GM18498 (cell line): ENCODE data around the gene PCDH18.
"Not testable (repeated sequence)": the region's sequence is repeated elsewhere in the genome, so short reads cannot be mapped to it uniquely, and the experiment has no call there.

Source experiments
- ATAC-seq: cut with Tn5 transposase; IDR thresholded peaks from one replicate; pipeline ENCODE4 v1.9.1; 2021; ENCODE audit warnings: mild to moderate bottlenecking, moderate library complexity; ENCODE audit not compliant: unreplicated experiment

Gene PCDH18, protein sequence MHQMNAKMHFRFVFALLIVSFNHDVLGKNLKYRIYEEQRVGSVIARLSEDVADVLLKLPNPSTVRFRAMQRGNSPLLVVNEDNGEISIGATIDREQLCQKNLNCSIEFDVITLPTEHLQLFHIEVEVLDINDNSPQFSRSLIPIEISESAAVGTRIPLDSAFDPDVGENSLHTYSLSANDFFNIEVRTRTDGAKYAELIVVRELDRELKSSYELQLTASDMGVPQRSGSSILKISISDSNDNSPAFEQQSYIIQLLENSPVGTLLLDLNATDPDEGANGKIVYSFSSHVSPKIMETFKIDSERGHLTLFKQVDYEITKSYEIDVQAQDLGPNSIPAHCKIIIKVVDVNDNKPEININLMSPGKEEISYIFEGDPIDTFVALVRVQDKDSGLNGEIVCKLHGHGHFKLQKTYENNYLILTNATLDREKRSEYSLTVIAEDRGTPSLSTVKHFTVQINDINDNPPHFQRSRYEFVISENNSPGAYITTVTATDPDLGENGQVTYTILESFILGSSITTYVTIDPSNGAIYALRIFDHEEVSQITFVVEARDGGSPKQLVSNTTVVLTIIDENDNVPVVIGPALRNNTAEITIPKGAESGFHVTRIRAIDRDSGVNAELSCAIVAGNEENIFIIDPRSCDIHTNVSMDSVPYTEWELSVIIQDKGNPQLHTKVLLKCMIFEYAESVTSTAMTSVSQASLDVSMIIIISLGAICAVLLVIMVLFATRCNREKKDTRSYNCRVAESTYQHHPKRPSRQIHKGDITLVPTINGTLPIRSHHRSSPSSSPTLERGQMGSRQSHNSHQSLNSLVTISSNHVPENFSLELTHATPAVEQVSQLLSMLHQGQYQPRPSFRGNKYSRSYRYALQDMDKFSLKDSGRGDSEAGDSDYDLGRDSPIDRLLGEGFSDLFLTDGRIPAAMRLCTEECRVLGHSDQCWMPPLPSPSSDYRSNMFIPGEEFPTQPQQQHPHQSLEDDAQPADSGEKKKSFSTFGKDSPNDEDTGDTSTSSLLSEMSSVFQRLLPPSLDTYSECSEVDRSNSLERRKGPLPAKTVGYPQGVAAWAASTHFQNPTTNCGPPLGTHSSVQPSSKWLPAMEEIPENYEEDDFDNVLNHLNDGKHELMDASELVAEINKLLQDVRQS

DNA sequence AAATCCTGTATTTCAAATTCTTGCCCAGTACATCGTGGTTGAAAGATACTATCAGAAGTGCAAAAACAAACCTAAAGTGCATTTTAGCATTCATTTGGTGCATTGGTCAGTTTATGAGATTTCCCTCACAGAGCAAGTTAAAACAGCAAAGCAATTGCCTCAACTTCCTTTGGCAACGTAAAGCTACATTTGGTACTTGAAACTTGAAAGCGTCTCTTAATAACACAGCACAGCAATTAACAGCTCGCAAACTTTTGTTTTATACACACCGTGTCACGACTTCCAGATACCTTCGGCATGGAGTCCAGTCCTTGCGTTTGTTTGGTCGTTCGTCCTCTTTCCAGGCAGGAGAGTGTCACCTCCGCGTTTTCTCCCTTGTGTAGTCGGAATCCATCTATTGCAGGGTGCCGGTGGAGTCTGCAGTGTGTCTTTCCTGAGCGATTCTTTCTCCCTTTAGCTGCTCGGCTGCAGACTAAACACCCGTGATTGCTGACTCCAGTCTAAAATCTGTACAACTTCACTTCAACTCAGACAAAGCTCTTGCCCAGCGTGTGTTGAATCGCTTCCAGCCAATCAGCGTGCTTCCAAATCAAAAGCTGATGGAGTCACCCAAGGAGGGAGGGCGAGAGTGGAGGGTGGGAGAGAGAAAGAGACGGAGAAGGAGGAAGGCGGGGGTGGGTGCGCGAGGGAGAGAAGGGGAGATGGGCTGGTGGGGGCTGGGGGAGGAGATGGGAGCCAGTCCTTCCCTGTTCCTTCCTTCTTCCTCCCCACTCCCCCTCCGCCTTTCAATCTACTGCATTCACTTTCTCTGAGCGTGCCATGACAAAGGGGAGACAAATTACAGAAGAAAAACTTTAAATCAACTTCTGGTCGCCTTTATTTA lies at the start of gene PCDH18:
TSS of gene PCDH18 (minus strand) at position 509 of the 883 bp plus-strand sequence. CDS start at position 103, 406 bp downstream.
- ATAC-seq: peak; percentile 85

DNA sequence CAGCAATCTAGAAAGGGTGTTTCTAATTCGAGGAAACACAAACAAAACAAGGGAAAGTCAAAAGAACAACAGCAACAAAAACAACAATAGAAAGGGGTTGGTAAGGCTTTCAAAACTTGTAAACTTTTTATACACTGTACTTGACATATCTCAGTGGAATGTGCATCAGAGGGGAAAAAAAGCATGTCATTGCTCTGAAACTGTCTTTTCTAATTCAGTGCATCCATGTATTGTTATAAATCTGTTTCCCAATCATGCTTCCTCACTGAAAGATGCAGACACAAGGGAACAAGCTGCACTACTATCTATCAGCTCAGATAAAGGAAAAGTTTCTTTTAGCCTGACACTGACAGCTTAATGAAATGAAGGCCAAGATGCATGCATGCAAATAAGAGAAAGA lies 44.2 kb upstream of the PCDH18 start:
- ATAC-seq: no peak

- ATAC-seq: no peak
Measured at GRCh38 chr4:137572647-137573046, 40.4 kb upstream of the PCDH18 start.

DNA sequence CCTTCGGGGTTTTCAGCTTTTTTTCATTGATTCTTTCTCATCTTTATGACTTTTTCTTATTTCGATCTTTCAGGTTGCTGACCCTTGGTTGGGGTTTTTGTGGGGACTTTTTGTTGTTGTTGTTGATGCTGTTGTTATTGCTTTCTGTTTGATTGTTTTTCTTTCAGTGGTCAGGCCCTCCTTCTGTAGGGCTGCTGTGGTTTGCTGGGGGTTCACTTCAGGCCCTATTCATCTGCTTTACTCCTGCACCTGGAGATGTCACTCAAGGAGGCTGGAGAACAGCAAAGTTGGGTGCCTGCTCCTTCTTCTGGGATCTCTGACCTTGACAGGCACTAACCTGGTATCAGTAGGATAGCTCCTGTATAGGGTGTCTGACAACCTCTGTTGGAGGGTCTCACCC lies 39.9 kb upstream of the PCDH18 start:
- no peak for ATAC-seq

- ATAC-seq: no peak
Measured at GRCh38 chr4:137559801-137560200, 27.5 kb upstream of the PCDH18 start.

GRCh38 chr4:137558951-137559350 lies 26.7 kb upstream of the PCDH18 start:
- no peak for ATAC-seq

- no peak for ATAC-seq
Measured at GRCh38 chr4:137545461-137545861, 13.2 kb upstream of the PCDH18 start.

- no peak for ATAC-seq
Measured at GRCh38 chr4:137543648-137544047, 11.4 kb upstream of the PCDH18 start.

- ATAC-seq: no peak
Measured at GRCh38 chr4:137543198-137543597, 10.9 kb upstream of the PCDH18 start.

DNA sequence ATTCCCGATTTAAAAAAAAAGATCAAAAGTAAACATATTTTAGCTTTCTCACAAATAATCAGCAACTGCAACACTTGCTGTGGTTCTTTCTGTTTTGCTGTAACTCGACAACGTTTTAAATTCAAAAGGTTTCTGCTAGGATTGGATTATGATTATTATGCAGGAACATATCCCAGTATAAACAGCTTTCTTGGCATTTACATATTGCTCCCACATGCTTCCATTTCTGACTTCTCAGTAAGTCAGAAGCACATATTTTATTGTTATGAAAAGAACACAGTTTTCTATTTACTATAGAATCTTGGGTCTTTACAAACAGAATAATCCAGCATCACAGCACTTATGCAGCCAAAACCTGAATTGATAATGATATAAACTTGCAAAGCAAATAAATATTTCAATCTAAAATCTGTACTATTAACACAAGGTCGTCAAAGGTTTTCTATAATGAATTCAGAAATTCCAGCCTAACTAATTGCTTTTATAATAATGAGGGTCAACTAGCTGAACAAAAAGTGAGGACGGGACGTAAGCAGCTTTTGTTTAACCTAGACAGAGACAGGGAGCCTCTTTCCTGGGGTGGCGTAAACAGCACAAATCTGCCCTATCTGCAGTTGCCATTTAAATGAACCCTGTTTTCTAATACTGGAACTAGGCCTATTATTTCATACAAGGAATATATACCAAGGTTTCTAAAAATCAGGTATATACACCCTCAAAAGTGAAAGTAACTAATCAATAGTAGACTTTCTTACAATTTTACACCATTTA lies 9.8 kb upstream of the PCDH18 start:
- ATAC-seq: no peak

DNA sequence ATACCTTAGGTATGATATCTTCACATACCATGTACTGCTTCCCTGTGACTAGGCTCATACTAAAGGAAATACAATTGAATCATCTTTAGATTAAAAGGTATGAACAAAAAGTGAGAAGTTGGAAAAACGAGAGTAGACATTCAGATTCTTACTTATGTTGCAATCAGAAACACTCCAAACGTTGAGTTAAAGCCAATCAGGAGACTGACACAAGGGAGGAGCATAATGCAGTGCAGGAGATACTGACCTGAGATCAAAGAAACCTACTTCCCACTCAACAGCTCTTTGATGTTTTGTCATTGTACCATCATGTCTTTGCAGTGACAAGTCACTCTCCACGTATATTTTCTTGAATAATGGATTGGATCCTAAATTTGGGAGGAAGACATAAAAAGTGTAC lies 8.9 kb upstream of the PCDH18 start:
- no peak for ATAC-seq

DNA sequence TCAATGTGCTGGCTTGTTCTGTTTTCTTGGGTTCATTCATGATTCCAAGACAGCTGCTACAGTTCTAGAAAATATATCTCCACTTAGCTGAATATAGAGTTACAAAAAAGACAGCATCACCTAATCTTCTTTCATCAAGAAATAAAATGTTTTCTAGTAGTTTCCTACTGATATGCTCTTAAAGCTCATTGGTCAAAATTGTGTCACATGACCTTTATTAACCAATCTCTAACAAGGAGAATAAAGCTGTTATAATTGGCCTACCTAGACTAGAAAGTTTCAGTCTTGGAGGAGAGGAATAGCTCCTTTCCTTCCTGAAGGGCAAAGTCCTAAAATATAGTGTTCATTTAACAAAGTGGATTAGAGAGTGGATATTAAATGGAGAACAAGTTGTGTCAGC lies 8.1 kb upstream of the PCDH18 start:
- no peak for ATAC-seq

- ATAC-seq: no peak
Measured at GRCh38 chr4:137538526-137538925, 6.2 kb upstream of the PCDH18 start.

- not testable (repeated sequence) for ATAC-seq
Measured at GRCh38 chr4:137537807-137538206, 5.5 kb upstream of the PCDH18 start.

DNA sequence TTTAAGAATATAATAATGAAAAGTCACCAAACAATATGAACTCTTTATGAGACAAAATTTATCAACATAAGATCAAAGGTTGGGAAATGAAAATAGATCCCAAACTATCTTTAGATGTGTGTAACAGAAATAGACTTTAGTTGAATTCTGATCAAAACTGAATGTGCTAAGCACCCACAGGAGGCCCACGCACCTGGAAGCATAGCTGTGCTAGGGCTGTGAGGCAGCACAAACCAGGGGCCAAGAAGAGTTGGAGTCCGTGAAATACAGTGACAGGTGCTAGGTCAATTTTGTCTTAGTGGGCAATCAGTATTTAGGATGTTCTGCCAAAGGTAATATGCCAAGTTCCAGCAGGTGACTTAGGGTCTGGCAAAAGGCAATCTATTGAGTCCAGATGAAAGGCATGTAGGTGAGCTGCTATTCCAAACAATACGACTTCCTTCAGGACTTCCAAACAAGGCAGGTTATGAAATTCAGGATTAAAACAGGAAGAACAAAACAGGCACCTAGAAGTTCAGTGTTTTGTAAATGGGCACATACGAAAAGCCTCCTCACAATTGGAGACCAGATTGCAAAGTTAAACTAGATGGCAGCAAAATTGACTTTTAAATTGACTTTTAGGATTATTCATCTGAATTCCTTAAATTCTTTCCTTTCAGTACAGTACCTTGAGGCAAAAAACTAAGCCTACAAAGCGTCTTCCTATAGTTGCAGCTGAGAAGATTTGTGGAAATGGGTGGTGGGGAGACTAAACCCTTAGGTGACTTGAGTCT lies 4.7 kb upstream of the PCDH18 start:
- no peak for ATAC-seq

- ATAC-seq: no peak
Measured at GRCh38 chr4:137535718-137536117, 3.4 kb upstream of the PCDH18 start.

DNA sequence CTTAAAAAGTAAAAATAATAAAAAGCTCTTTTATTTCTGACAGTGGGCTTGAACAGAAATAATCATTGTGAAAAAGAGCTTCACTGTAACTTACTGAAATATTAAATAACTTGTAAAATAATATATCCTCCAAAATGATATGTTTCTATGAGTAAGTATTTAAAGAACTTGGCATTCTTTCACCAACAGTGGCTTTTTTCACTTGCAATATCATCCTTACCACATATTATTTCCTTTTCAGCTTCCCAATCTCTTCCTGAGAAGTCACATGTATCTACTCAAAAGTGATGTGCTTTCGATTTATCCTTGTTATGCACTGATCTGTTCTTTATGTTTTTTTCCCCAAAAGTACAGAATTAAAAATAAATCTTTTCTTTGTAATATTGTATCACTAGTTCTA lies 2.2 kb upstream of the PCDH18 start:
- no peak for ATAC-seq

DNA sequence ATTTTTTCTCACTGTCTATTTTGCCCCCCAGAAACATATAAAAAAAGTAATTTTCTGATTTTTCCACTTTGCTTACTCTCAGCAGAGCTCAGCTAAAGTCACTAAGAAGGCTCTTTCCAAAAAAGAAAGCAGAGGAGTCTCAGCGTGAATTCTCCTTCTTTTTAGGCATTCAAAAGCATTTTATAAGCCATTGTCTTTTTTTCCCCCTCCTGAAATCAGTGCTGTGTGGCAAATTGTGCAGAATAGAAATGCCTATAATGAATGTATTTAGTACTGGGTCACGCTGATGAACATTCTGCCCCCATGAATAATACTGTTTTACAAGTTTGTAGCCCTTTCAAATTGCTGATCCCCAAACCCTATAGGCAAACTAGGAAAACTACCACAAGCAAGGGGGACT lies 1.6 kb upstream of the PCDH18 start:
- no peak for ATAC-seq

- peak; percentile 37 for ATAC-seq
Measured at GRCh38 chr4:137532869-137533236, 559 bp upstream of the PCDH18 start.
